HG03280 (cell line): ENCODE data around the gene STK40.

Experiments
- ATAC-seq: cut with Tn5 transposase; IDR thresholded peaks from one replicate; pipeline ENCODE4 v1.9.1; 2021; ENCODE audit warnings: mild to moderate bottlenecking, moderate library complexity; ENCODE audit not compliant: unreplicated experiment

STK40 gene

DNA sequence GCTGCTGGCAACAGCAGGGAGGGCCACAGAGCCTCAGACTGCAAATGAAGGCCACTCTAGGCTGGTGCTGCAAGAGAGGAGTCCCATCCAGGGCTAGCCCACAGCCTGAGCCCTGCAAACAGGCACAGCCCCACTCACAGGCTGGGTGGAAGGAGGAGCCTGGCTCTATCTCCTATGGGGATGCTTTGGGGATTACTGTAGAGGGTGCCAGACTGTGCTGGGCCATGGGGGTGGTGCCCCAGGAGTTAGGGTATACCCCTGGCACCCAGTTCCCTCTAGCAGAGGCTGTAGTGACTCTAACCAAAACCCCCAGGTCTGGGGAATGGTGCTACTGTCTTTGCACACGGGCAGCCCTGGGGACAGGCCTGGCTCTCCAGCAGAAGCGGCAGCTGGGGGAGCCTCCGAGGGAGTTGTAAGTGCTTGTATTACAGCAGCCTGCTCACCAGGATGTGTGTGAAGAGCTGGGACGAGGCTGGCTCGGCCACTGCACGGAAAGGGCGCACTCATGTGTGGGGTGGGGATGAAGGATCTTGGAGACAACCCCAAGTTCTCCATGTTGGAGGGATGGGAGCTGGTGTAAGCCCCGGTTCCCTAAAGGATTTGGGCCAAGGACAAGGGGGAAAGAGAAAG, 38.9 kb downstream of the STK40 start:
- ATAC-seq, result no peak

DNA sequence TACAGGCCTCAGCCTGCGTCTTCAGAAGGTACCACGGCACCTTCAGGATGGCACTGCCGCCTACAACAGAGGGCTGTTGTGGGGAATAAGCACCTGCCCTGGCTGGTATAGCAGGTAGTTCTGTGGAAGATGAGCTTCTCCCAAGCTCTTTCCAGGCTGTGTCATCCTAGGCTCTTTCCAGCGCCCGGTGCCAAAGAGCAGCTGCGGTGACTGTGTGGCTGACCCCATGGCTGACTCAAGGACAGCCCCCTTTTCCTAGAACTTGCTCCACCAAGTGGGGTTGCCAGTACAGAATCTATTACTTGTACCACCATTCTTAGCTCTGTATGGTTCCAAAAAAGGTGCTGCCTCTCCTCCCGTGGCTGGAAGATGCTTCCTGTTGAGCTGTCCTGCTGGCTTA, 40.4 kb downstream of the STK40 start:
- no peak for ATAC-seq

DNA sequence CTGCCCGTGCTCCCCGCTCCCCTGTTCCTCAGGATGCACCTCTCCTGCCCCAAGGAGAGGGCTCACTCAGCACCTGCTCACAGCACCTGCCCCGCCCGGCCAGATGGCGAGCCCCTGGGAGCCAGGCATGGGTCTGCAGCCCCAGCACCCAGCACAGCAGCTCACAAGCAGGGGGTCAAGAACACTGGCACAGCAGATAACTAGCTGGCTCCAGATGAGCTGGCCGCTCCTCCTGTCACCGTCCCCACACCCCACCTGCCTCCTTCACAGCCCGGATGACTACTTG, 41.4 kb downstream of the STK40 start:
- ATAC-seq, result no peak

DNA sequence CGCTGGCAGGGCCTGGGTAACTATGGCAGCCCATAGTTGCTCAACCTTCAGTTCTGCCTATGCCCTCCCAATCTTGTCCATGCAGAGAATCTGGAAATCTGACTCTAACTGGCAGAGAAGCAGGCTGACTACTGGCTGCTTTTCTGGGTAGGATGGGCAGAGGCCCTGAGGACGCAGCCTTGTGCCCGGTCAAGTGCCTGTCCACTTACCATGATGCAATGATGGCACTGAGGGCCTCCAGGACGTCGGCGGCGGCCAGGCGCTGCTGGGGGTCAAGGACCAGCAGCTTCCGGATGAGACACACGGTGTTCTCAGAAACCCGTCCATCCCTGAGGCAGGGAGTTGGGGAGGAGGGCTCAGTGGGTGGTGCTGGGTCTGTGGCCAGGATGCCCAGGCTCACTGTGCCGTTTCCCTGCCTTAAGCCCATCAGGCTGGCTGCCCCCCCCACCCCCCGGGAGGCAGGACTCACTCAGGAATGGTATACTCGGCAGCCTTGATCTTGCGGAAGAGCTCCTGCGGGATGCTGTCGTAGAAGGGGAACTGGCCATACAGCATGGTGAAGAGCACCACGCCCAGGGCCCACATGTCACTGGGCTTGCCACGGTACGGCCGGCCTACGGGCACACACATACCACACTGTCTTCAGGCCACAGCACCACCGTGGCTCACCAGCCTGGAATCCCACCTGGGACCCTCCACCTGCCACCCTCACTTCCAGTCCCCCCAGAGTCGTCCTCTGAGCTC, 41.9 kb downstream of the STK40 start:
- ATAC-seq, result no peak

- no peak for ATAC-seq
Measured at GRCh38 chr1:36342426-36343185, 43.1 kb downstream of the STK40 start.

DNA sequence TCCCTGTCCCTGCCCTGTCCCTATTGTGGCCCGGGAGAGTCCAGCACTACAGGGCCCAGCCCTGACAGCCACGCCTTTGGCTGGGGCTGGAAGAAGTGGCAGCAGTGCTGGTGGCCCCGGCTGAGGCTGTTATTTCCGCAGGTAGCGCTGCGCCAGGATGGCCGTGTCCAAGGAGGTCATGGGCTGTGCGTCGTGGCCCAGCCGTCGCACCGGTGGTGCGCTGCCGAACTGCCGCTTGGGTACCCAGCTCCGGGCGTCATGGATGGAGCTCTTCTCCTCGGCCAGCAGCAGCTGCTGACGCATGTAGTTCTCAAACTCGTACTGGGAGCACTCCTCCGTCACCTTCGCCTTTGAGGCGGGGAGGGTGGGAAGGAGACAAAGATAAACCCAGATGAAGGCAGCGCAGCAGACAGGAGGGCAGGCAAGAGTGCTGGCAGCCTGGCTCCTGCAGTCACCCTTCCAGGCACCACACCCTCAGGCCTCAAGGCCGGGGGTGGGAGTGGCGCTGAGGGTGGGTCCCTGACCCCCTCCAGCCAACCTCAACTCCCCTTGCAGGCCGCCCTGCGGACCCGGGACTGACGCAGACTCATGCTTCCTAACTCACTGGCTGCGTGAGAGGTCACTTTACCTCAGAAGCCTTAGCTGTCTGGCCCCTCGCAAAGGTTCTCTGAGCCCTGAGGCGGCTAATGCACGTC, 44.0 kb downstream of the STK40 start:
- no peak for ATAC-seq

DNA sequence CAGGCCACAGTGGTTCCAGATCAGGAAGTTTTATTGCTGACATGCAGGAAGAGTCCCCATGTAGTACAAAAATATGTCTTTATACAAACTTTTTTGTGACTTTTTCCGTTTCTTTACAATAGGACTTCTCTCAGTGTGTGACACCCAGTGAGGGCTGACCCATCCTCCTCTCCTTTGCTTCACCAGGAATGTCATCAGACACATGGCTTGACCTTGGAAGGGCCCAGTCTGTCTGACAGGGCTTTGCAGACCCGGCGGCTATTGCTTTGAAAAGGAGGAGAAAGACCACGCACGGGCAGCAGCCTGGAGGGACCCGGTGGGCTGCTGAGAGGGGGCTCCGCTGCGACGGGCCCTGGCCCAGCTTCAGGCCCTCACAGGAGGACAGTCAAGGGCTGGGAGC, 46.1 kb downstream of the STK40 start:
- no peak for ATAC-seq

- no peak for ATAC-seq
Measured at GRCh38 chr1:36339215-36339614, 46.5 kb downstream of the STK40 start.

DNA sequence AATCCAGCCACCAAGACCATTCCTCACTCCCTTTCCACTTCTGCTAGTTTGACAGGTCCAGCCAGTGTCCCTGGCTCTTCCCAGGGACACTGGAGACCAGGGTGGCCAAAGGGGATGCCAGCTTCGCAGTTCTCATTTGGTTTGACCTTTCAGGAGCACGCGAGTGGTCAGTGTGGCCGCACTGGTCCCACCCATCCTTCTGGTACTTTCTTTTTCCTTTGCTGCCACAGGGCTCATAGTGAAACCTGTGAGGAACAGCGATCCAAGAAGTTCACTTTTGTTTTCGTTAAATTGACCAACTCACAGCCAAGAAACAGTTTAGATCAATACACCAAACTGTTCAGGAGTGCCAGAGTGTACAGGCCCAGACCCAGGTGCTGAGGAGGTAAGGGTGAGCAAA, 47.9 kb downstream of the STK40 start:
- no peak for ATAC-seq

GRCh38 chr1:36330940-36331339, 54.8 kb downstream of the STK40 start:
- no peak for ATAC-seq

DNA sequence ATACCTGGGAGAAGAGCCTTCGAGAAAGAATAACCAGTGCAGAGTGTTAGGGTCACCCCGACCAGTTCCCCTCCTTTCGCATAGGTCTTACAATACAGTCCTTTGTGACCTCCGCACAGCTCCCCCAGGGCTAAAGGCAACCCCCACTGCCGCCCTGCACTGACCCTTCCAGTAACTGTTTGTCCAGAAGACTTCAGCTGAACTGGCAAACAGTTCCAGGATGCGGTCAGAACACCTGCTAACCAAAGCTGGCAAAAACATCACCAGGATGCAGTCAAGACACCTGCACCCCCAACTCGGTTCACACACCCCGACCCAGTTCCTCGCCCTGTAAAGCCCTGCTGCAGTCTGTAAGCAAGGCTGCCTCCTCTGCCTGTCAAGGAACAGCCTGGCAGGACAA, 55.9 kb downstream of the STK40 start:
- no peak for ATAC-seq

GRCh38 chr1:36328713-36329112, 57.0 kb downstream of the STK40 start:
- ATAC-seq, result no peak

DNA sequence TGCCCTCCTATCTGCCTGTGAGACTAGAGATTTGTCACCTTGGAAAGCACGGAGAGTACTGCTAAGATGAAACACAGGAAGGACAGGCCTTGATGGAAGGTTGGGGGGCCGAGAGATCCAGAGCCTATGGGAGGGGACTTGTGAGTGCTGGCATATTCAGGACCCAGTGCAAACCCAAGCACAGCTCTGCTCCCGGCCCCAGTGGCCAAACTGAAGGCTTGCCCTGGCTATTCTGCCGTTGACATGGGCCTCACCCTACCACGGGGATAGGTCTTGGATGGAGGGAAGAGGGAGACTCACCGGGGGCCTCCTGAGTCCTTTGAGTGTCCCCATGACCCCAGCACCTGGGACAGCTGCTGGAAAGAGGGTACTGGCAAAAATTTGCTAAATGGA, 57.6 kb downstream of the STK40 start:
- no peak for ATAC-seq

GRCh38 chr1:36327421-36328087, 58.2 kb downstream of the STK40 start:
- ATAC-seq, result no peak

- no peak for ATAC-seq
Measured at GRCh38 chr1:36326499-36326898, 59.2 kb downstream of the STK40 start.

- ATAC-seq, result no peak
Measured at GRCh38 chr1:36324353-36324703, 61.4 kb downstream of the STK40 start.

DNA sequence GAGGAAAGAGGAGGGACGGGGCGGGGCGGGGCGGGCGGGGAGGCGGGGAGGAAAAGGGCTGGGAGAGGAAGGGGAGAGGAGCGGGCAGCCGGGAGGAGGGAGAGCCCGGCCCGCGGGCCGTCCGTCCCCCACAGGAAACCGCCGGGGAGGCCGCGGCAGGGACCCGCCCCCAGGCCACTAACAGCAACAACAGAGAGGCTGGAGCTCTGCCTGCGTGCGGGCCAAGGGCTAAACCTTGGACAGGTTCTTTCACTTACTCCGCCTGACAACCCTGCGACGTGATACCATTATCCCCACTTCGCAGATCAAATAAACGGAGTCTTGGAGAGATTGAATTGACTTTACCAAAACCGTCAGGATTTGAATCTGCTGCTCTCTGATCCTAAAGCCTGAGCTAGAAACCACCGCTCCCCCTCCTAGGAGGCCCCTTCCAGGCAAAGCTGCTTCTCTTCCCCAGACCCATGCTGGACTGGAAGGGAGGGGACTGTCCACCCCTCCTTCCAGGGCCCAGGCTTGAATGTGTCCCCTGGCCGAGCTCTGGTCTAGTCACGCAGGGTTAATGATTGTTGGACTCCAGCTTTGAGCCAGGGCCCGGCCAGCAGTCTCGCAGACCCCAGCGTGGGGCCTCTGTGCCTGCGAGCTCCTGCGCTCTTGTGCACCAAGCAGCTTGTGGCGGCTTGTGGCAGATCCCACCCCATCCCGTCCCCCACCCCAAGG, 61.9 kb downstream of the STK40 start, which contains the start of gene EVA1B:
Gene EVA1B, minus strand, starts transcription at position 10 of the 717 bp plus-strand sequence. CDS start 608 bp downstream, outside the sequence.
- ATAC-seq, result no peak

GRCh38 chr1:36322786-36323635, 62.7 kb downstream of the STK40 start:
- ATAC-seq, result no peak

DNA sequence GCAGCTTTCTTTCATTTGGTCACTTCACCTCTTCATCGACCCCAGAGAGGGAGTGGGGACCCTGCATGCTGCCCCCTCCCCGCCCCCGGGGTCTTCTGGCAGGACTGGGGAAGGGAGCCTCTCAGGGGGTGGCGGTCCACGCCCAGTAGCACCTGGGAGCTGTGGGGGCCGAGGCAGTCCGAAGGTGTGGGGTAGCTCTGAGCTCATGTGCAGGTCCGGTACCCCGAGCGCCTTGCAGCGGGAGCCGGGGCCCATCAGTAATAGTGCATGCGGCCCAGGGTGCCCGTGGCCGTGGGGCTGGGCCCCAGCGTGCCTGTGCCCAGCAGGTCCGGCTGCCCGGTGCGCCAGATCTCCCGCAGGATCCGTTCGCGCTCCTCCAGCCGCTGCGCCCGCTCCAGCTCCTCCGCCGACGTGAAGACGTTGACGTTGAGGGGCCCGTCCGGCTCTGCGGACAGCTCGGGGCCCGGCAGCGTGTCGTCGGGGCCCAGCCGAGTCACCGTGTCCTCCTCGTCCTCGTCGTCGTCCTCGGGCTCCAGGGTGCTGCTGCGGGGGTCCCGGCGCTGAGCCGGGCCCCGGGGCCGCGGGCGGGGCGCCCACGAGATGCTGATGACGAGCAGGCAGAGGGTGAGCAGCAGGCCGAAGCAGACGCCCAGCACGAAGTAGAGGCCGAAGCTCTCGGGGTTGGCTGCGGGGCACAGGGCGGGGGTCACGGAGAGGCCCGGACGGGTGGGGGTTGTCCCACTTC, 63.5 kb downstream of the STK40 start:
- no peak for ATAC-seq
